ENCODE results near the gene RNF151. TPM values are rescaled to one million over a fixed set of nuclear protein-coding genes. Genes with fewer than 3 reads are reported as not detected.
A peak's percentile ranks its signal among the peaks of the same experiment; 100 is the strongest.

The RNF151 gene
- total RNA-seq, 1 donor from 2014 or later: not detected

DNA sequence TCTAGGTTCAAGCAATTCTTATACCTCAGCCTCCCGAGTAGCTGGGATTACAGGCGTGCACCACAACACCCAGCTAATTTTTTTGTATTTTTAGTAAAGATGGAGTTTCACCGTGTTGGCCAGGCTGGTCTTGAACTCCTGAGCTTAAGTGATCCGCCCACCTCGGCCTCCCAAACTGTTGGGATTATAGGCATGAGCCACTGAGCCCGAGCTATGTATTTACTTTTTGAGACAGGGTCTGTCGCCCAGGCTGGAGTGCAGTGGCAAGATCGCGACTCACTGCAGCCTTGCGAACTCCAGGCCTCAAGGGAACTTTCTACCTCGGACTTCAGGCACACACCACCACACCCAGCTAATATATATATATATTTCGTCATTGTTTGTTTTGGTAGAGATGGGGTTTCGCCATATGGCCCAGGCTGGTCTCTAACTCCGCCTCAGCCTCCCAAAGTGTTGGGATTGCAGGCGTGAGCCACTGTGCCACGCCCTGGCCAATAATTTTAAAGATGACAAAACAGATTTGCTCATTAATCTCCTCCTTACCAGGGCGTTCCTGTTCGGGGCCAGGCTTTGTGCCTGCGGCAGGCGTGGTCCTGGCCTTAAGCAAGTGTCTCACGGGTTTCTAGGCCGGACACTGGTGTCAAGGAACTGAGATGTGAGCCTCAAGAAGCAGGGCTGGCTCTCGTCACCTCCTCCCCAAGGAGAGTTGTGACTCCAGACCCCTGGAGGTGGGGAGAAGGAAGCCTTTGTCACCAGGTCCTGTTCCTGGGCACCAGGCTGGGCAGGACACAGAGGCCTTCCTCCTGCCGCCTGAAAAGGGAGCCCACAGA lies 48.7 kb downstream of the RNF151 start:
- Mint-ChIP-seq H3K4me1 (peaks cover 2% of the 10 kb centered on the region), H3K36me3 (no peaks in the 10 kb centered on the region), H3K27me3 (ENCODE audit: low read depth) (peaks cover 23% of the 10 kb centered on the region), H3K27ac (no peak overlapping the region), H3K4me3 (no peak overlapping the region), H3K9me3 (no peaks in the 10 kb centered on the region)
- DNase-seq (ENCODE audit: low spot score in 2 of 2, unreplicated experiment in 2 of 2): no peak
- TF ChIP-seq, protein P1, sequence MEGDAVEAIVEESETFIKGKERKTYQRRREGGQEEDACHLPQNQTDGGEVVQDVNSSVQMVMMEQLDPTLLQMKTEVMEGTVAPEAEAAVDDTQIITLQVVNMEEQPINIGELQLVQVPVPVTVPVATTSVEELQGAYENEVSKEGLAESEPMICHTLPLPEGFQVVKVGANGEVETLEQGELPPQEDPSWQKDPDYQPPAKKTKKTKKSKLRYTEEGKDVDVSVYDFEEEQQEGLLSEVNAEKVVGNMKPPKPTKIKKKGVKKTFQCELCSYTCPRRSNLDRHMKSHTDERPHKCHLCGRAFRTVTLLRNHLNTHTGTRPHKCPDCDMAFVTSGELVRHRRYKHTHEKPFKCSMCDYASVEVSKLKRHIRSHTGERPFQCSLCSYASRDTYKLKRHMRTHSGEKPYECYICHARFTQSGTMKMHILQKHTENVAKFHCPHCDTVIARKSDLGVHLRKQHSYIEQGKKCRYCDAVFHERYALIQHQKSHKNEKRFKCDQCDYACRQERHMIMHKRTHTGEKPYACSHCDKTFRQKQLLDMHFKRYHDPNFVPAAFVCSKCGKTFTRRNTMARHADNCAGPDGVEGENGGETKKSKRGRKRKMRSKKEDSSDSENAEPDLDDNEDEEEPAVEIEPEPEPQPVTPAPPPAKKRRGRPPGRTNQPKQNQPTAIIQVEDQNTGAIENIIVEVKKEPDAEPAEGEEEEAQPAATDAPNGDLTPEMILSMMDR (IDR thresholded peaks at IDR 0.05; ENCODE audit: unreplicated experiment): no peak

DNA sequence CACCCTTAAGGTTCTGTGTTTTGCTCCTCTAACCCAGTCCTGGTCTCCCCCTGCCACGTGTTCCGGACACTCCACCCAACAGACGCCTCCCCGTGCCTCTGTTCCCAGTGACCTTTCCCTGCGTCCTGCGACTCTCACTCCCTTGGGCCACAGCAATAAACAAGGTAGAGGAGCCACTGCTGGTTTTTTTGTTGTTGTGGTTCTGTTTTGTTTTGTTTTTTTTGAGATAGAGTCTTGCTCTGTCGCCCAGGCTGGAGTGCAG lies 49.2 kb downstream of the RNF151 start:
- H3K27me3 Mint-ChIP-seq (ENCODE audit: low read depth): peaks cover 28% of the 10 kb centered on the region
- H3K4me1 Mint-ChIP-seq: peaks cover 4% of the 10 kb centered on the region
- TF ChIP-seq, protein P1 (IDR thresholded peaks at IDR 0.05; ENCODE audit: unreplicated experiment): no peak
- DNase-seq (ENCODE audit: low spot score in 2 of 2, unreplicated experiment in 2 of 2): no peak
- no peak overlapping the region for H3K27ac Mint-ChIP-seq
- no peak overlapping the region for H3K4me3 Mint-ChIP-seq
- H3K36me3 Mint-ChIP-seq: no peaks in the 10 kb centered on the region
- H3K9me3 Mint-ChIP-seq: no peaks in the 10 kb centered on the region

DNA sequence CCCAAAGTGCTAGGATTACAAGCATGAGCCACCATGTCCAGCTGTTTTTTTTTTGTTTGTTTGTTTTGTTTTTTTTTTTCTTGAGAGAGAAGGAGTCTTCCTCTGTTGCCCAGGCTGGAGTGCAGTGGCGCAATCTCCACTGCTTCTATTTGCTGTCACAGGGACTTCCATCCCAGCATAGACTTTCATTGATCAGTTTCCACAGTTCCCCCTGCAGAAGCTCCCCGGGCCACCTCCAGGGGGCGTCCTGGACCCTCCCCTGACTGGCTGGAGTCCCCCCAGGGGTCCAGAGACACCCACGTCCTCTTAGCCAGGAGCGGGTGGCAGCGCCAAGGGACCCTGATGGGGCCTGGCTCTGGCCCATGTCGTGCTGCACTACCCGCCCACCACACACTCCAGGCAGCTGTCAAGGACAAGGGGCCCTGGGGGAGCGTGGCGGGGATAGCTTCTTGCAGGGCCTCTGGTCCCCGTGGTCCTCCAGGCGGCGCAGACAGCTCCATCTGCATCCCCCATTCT lies 49.8 kb downstream of the RNF151 start:
- Mint-ChIP-seq H3K27ac (no peak overlapping the region), H3K4me1 (peaks cover 4% of the 10 kb centered on the region), H3K27me3 (ENCODE audit: low read depth) (peaks cover 34% of the 10 kb centered on the region), H3K36me3 (no peaks in the 10 kb centered on the region), H3K4me3 (no peak overlapping the region), H3K9me3 (no peaks in the 10 kb centered on the region)
- TF ChIP-seq, protein P1 (IDR thresholded peaks at IDR 0.05; ENCODE audit: unreplicated experiment): peak; percentile 22
- DNase-seq (ENCODE audit: low spot score in 2 of 2, unreplicated experiment in 2 of 2): no peak

Other genes starting within 250 kb of the RNF151 start
- 56.6 to 58.4 TPM (median 57.7 TPM) in 3 replicates for gene NME3, start 195.3 kb upstream of the RNF151 start, total RNA-seq
- 32.3 to 41.5 TPM (median 35.2 TPM) in 3 replicates for gene EME2, start 194.0 kb upstream of the RNF151 start, total RNA-seq
- gene MRPS34, start 193.7 kb upstream of the RNF151 start, total RNA-seq: 62.2 to 65.3 TPM (median 63.9 TPM) in 3 replicates
- 49.6 to 51.4 TPM (median 50.0 TPM) in 3 replicates for gene SPSB3, start 184.3 kb upstream of the RNF151 start, total RNA-seq
- 62.9 to 65.3 TPM (median 63.6 TPM) in 3 replicates for gene NUBP2, start 183.9 kb upstream of the RNF151 start, total RNA-seq
- gene IGFALS, start 173.2 kb upstream of the RNF151 start, total RNA-seq: 0.34 to 0.63 TPM (median 0.35 TPM) in 3 replicates
- gene HAGH, start 140.0 kb upstream of the RNF151 start, total RNA-seq: 27.8 to 29.8 TPM (median 29.7 TPM) in 3 replicates
- gene FAHD1, start 139.7 kb upstream of the RNF151 start, total RNA-seq: 21.3 to 24.1 TPM (median 23.1 TPM) in 3 replicates
- not detected in 3 replicates for gene MEIOB, start 94.7 kb upstream of the RNF151 start, total RNA-seq
- gene HS3ST6, start 48.4 kb upstream of the RNF151 start, total RNA-seq: 0.22 to 0.36 TPM in 2 of 3 replicates, not detected in the other
- gene MSRB1, start 23.7 kb upstream of the RNF151 start, total RNA-seq: 13.1 to 14.1 TPM (median 13.4 TPM) in 3 replicates
- 0.40 to 0.45 TPM in 2 of 3 replicates, not detected in the other for gene RPL3L, start 12.2 kb upstream of the RNF151 start, total RNA-seq
- gene NDUFB10, start 7.3 kb upstream of the RNF151 start, total RNA-seq: 92.9 to 103 TPM (median 95.0 TPM) in 3 replicates
- 2,265 to 2,496 TPM (median 2,379 TPM) in 3 replicates for gene RPS2, start 2.0 kb upstream of the RNF151 start, total RNA-seq
- 35.5 to 40.6 TPM (median 37.2 TPM) in 3 replicates for gene TBL3, start 5.2 kb downstream of the RNF151 start, total RNA-seq
- 0.42 to 1.3 TPM (median 0.73 TPM) in 3 replicates for gene NOXO1, start 14.6 kb downstream of the RNF151 start, total RNA-seq
- gene GFER, start 17.3 kb downstream of the RNF151 start, total RNA-seq: 22.8 to 26.5 TPM (median 23.7 TPM) in 3 replicates
- gene SYNGR3, start 23.1 kb downstream of the RNF151 start, total RNA-seq: 0.49 to 1.3 TPM (median 1.0 TPM) in 3 replicates
- gene ZNF598, start 43.0 kb downstream of the RNF151 start, total RNA-seq: 50.6 to 52.7 TPM (median 52.7 TPM) in 3 replicates
- gene NPW, start 52.9 kb downstream of the RNF151 start, total RNA-seq: 14.0 to 16.1 TPM (median 15.4 TPM) in 3 replicates
- gene NHERF2, start 60.0 kb downstream of the RNF151 start, total RNA-seq: 48.1 to 55.1 TPM (median 51.3 TPM) in 3 replicates
- 27.6 to 31.1 TPM (median 29.7 TPM) in 3 replicates for gene NTHL1, start 81.0 kb downstream of the RNF151 start, total RNA-seq
- gene TSC2, start 81.1 kb downstream of the RNF151 start, total RNA-seq: 242 to 250 TPM (median 243 TPM) in 3 replicates
- 173 to 183 TPM (median 175 TPM) in 3 replicates for gene PKD1, start 169.0 kb downstream of the RNF151 start, total RNA-seq
- gene RAB26, start 181.8 kb downstream of the RNF151 start, total RNA-seq: 1.1 to 1.5 TPM (median 1.3 TPM) in 3 replicates
- 63.1 to 68.5 TPM (median 66.1 TPM) in 3 replicates for gene TRAF7, start 188.9 kb downstream of the RNF151 start, total RNA-seq
- gene CASKIN1, start 229.7 kb downstream of the RNF151 start, total RNA-seq: 8.9 to 9.8 TPM (median 9.8 TPM) in 3 replicates
- gene MLST8, start 238.6 kb downstream of the RNF151 start, total RNA-seq: 45.9 to 49.0 TPM (median 47.2 TPM) in 3 replicates
- 11.9 to 14.4 TPM (median 13.0 TPM) in 3 replicates for gene BRICD5, start 244.0 kb downstream of the RNF151 start, total RNA-seq
- 15.2 to 17.9 TPM (median 16.8 TPM) in 3 replicates for gene PGP, start 248.0 kb downstream of the RNF151 start, total RNA-seq